PC-3 (cell line): ENCODE results near the gene NIM1K.

Experiments
- EZH2 ChIP-seq: fragments of 300-600 bp; sonication (generic); IDR thresholded peaks from one replicate; pipeline ENCODE4 v1.6.1; 2017; ENCODE audit warnings: antibody characterized with exemption, mild to moderate bottlenecking, low read length; ENCODE audit not compliant: unreplicated experiment
- EZH2phosphoT487 ChIP-seq: fragments of 300-600 bp; sonication (generic); IDR thresholded peaks from 2 replicates; pipeline ENCODE4 v1.6.1; 2018; ENCODE audit warnings: mild to moderate bottlenecking, antibody characterized with exemption, low read length, borderline replicate concordance
- TF ChIP-seq, protein P1 (sequence below): fragments of 300-600 bp; sonication (generic); conservative IDR thresholded peaks from 2 replicates; pipeline ENCODE4 v1.5.1; 2017; ENCODE audit warnings: antibody characterized with exemption, low read depth, mild to moderate bottlenecking, low read length

DNA sequence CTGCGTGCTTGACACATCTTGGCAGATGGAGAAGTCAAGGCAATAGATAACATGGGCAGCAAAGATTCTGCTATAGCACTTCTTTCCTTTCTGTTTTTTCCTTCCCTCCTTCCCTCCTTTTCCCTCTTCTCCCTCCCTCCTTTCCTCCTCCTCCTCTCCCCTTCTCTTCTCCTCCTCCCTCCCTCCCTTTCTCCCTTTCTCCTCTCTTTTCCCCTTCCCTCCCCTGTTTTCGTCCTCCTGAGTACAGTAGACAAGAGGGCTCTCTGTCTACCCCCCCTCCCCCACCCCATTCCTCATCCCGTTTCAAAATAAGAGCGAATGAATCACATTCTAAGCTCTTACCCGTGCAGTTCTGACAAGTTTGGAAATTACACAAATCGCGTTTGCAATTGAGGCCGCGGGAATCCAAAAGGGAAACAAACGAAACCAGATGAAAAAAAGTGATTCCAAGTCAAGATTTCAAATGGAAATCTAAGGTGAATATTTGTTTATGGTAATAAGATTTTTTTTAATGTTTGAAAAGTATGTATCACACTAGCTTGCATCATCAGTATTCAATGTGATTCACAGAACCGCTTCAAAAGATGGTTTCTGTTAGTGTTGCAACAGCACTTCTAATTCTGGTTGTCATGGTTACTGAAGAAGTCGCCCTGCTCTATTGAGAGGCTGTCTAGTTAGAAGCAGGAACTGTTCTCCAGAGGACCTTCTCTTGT lies 1.3 kb downstream of the NIM1K start:
- TF ChIP-seq, protein P1, sequence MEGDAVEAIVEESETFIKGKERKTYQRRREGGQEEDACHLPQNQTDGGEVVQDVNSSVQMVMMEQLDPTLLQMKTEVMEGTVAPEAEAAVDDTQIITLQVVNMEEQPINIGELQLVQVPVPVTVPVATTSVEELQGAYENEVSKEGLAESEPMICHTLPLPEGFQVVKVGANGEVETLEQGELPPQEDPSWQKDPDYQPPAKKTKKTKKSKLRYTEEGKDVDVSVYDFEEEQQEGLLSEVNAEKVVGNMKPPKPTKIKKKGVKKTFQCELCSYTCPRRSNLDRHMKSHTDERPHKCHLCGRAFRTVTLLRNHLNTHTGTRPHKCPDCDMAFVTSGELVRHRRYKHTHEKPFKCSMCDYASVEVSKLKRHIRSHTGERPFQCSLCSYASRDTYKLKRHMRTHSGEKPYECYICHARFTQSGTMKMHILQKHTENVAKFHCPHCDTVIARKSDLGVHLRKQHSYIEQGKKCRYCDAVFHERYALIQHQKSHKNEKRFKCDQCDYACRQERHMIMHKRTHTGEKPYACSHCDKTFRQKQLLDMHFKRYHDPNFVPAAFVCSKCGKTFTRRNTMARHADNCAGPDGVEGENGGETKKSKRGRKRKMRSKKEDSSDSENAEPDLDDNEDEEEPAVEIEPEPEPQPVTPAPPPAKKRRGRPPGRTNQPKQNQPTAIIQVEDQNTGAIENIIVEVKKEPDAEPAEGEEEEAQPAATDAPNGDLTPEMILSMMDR: no peak
- TF ChIP-seq EZH2phosphoT487 (no peak), EZH2 (no peak)
